ENCODE measurements around the gene ODAD4.

ODAD4 gene

GRCh38 chr17:41892021-41892376 lies 38.4 kb upstream of the ODAD4 start:
- no peak overlapping the region for H3K4me3 ChIP-seq (replicated peaks; ENCODE audit: low read depth, low read length)
- TF ChIP-seq CTCF (IDR thresholded peaks at IDR 0.05; ENCODE audit: low read depth, low read length, missing control alignments), result no peak
- DNase-seq (ENCODE audit: extremely low read depth, low read depth), result no peak

- DNase-seq (ENCODE audit: extremely low read depth, low read depth), result no peak
- no peak overlapping the region for H3K4me3 ChIP-seq (replicated peaks; ENCODE audit: low read depth, low read length)
- TF ChIP-seq CTCF (IDR thresholded peaks at IDR 0.05; ENCODE audit: low read depth, low read length, missing control alignments), result no peak
Observed at GRCh38 chr17:41893384-41893783, 37.0 kb upstream of the ODAD4 start.

- no peak for TF ChIP-seq CTCF (IDR thresholded peaks at IDR 0.05; ENCODE audit: low read depth, low read length, missing control alignments)
- peak; percentile 78 for DNase-seq (ENCODE audit: extremely low read depth, low read depth)
- no peak overlapping the region for H3K4me3 ChIP-seq (replicated peaks; ENCODE audit: low read depth, low read length)
Observed at GRCh38 chr17:41894791-41895331, 35.6 kb upstream of the ODAD4 start.

- DNase-seq (ENCODE audit: extremely low read depth, low read depth), result no peak
- no peak for TF ChIP-seq CTCF (IDR thresholded peaks at IDR 0.05; ENCODE audit: low read depth, low read length, missing control alignments)
- no peak overlapping the region for H3K4me3 ChIP-seq (replicated peaks; ENCODE audit: low read depth, low read length)
Observed at GRCh38 chr17:41895617-41896016, 34.8 kb upstream of the ODAD4 start.

GRCh38 chr17:41896726-41897125 lies 33.7 kb upstream of the ODAD4 start:
- TF ChIP-seq CTCF (IDR thresholded peaks at IDR 0.05; ENCODE audit: low read depth, low read length, missing control alignments), result no peak
- DNase-seq (ENCODE audit: extremely low read depth, low read depth), result no peak

GRCh38 chr17:41901646-41902045 lies 28.8 kb upstream of the ODAD4 start:
- no peak for TF ChIP-seq CTCF (IDR thresholded peaks at IDR 0.05; ENCODE audit: low read depth, low read length, missing control alignments)
- H3K4me3 ChIP-seq (replicated peaks; ENCODE audit: low read depth, low read length), result no peak overlapping the region
- no peak for DNase-seq (ENCODE audit: extremely low read depth, low read depth)

More at GRCh38 chr17:41896726-41897125, 33.7 kb upstream of the ODAD4 start:
- H3K4me3 ChIP-seq (replicated peaks; ENCODE audit: low read depth, low read length), result no peak overlapping the region

- DNase-seq (ENCODE audit: extremely low read depth, low read depth), result no peak
- no peak overlapping the region for H3K4me3 ChIP-seq (replicated peaks; ENCODE audit: low read depth, low read length)
- no peak for TF ChIP-seq CTCF (IDR thresholded peaks at IDR 0.05; ENCODE audit: low read depth, low read length, missing control alignments)
Observed at GRCh38 chr17:41904242-41904841, 26.1 kb upstream of the ODAD4 start.

Measured in HFF-Myc (cell line).